Measurements from ENCODE around the gene MADCAM1.

MADCAM1 gene

DNA sequence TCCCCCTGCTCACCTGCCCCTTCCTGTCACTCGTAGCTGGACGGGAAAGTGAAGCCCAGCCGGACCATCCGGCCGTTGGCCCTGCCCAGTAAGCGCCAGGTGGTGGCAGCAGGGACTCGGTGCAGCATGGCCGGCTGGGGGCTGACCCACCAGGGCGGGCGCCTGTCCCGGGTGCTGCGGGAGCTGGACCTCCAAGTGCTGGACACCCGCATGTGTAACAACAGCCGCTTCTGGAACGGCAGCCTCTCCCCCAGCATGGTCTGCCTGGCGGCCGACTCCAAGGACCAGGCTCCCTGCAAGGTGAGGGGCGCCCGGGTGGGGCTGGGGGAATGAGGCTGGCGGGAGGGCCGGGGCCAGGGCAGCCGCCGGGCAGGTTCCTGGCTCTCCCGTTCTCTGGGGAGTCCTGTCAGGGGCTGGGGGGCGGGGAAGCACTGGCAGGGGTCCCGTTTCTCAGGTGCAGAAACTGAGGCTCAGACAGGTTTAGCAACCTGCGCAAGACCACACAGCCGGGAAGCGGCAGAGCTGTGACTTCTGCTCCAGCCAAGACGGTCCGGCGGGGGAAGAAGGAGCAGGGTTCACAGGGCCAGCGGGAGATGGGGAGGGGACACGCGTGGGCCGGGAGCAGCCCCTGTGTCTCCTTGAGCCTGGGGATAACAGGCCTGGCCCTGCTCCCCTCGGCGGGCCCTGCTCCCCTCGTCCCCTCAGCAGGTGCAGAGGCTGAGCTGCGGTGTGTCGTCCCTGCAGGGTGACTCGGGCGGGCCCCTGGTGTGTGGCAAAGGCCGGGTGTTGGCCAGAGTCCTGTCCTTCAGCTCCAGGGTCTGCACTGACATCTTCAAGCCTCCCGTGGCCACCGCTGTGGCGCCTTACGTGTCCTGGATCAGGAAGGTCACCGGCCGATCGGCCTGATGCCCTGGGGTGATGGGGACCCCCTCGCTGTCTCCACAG lies 52.9 kb downstream of the MADCAM1 start:
- DNase-seq (ENCODE audit: low read depth in 2 of 2, low spot score in 1 of 2): no peak

DNA sequence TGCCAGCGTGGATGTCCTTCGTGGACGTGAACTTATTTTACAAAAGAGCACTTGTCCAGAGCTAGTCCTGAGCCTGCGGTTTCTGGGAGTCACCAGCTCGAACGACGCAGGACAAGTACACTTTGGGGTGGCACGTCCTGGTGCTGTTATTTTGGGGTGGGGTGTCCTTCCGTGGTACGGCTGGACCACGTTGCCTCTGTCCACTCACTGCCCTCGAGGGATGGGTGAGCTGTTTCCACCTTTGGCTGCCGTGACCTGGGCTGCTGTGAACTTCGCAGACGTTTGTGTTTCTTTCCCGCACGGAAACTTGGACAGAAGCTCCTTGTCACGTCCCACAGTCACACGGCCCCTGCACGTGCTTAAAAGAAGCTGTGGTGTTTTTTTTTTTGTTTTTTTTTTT lies 58.5 kb downstream of the MADCAM1 start:
- no peak for DNase-seq (ENCODE audit: low read depth in 2 of 2, low spot score in 1 of 2)

All from stimulated activated CD8-positive, alpha-beta memory T cell treated with anti-CD3 and anti-CD28 coated beads, Interleukin-4, amount 100 ng/mL, for 4 hours (primary cell).